Activated naive CD8-positive, alpha-beta T cell (primary cell): Measurements from ENCODE around the gene ZDHHC24.
"Not testable (repeated sequence)": the region's sequence is repeated elsewhere in the genome, so short reads cannot be mapped to it uniquely, and the experiment has no call there.

Experiments used
- H3K27ac Mint-ChIP-seq: one replicate; pipeline ENCODE4 v1.8.0; 2021; ENCODE audit warnings: mixed read lengths
- H3K27me3 Mint-ChIP-seq: one replicate; pipeline ENCODE4 v1.8.0; 2021; ENCODE audit warnings: mixed read lengths
- H3K36me3 Mint-ChIP-seq: one replicate; pipeline ENCODE4 v1.8.0; 2021; ENCODE audit warnings: mixed read lengths
- H3K4me1 Mint-ChIP-seq: one replicate; pipeline ENCODE4 v1.8.0; 2021; ENCODE audit warnings: low read depth, mixed read lengths
- H3K4me3 Mint-ChIP-seq: one replicate; pipeline ENCODE4 v1.8.0; 2021; ENCODE audit warnings: mild to moderate bottlenecking, mixed read lengths
- H3K9me3 Mint-ChIP-seq: one replicate; pipeline ENCODE4 v1.8.0; 2021; ENCODE audit warnings: low read depth, mixed read lengths

The ZDHHC24 gene, protein sequence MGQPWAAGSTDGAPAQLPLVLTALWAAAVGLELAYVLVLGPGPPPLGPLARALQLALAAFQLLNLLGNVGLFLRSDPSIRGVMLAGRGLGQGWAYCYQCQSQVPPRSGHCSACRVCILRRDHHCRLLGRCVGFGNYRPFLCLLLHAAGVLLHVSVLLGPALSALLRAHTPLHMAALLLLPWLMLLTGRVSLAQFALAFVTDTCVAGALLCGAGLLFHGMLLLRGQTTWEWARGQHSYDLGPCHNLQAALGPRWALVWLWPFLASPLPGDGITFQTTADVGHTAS

DNA sequence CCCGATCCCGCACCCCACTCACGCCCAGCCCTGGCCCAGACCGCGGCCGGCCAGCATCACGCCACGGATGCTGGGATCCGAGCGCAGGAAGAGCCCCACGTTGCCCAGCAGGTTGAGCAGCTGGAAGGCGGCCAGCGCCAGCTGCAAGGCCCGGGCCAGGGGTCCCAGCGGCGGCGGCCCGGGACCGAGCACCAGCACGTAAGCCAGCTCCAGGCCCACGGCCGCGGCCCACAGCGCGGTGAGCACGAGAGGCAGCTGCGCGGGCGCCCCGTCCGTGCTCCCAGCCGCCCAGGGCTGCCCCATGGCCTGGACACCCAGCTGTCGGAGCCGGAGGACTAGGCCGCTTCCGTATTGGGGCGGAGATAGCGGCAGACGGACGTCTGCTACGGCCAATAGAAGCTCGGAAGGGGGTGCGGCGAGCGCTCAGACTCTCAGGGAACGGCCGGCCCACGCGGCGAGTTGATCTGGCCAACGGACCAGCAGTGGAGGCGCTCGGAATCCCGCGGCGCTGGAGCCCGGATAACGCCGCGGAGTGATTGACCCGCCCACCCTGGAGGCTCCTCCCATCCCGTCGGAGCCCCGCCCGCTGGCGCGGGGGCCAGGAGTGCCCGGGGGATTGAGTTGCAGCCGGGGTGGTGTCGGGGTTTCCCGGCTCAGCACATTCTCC is at the start of gene ZDHHC24:
ZDHHC24 (minus strand) TSS at position 348 of the 667 bp plus-strand sequence; CDS start at position 303, 45 bp downstream.
- H3K9me3 Mint-ChIP-seq, result no peaks in the 10 kb centered on the region
- peak within 1 kb of the TSS; percentile 90 for H3K4me3 Mint-ChIP-seq

DNA sequence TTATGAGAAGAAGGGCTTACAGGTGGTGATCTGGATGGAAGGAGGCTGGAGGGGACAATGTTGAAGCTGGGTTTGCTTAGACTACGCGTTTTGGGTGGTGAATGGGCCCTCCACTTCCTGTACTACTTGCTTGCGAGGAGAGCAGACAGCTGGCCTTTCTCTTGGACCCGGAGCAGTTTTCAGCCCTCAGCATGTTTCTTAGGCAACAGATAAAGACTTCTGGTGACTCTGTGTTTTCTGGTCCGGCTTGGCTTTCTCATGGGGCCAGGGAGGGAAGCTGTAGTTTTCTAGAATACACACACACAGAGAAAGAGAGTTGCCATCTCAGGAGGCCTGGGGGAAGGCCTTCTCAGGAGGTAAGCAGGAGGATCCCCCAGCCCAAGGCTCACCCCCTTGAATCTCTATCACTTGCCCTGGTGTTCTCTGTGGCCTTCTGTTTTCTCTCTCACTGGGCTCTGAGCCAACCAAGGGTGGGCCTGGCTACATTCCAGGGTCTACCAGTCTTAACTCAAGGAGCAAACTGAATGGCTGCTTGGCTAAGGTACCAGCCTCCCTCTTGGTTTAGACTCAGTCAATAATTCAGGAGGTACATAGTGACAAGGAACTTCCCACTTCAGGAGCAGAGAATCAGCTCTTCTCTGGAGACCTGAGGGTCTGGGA is 49.5 kb upstream of the ZDHHC24 start:
- Mint-ChIP-seq H3K27ac (peak overlapping the region; percentile 92), H3K36me3 (no peaks in the 10 kb centered on the region), H3K4me1 (peaks cover 38% of the 10 kb centered on the region), H3K4me3 (peak overlapping the region; percentile 76), H3K27me3 (no peaks in the 10 kb centered on the region), H3K9me3 (no peaks in the 10 kb centered on the region)

More for the DNA sequence above, at the start of gene ZDHHC24:
- H3K27me3 Mint-ChIP-seq, result no peaks in the 10 kb centered on the region
- peak within 1 kb of the TSS; percentile 89 for H3K27ac Mint-ChIP-seq
- no peaks in the 10 kb centered on the region for H3K36me3 Mint-ChIP-seq
- H3K4me1 Mint-ChIP-seq, result peaks cover 22% of the 10 kb centered on the region

DNA sequence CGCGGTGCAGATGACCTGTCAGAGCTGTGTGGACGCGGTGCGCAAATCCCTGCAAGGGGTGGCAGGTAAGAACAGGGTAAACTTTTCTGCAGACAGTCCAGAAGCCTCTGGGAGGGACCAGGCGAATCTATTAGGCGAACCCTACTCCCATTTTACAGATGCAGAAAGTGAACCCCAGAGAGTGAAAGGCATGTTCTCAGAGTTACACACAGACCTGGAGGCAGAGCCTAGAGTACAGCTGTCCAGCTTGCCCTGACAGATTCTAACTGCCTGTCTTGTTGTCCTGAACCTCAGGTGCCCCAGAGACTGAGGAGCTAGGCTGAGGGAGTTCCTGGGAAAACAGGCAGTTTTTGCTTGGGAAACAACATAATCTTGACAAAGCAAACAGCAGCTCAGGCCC is 47.8 kb upstream of the ZDHHC24 start:
- Mint-ChIP-seq H3K4me3 (peak overlapping the region; percentile 100), H3K9me3 (no peaks in the 10 kb centered on the region), H3K4me1 (peaks cover 38% of the 10 kb centered on the region), H3K36me3 (no peaks in the 10 kb centered on the region), H3K27ac (peak overlapping the region; percentile 99), H3K27me3 (no peaks in the 10 kb centered on the region)

DNA sequence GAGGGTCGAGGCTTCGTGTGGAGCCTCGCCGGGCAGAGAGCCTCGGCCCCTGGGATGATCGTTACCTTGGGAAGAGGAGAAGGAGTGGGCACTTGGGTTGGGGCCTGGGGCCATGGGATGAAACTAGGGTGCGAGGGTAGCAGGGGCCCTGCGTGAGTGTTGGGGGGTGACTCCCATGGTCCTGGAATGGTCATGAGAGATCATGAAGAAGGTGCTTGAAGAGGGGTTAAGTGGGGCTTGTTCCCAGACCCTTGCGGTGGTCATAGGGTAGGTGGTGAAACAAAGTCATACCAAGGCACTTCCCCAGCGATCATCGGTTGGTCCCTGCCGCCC is 47.4 kb upstream of the ZDHHC24 start:
- H3K36me3 Mint-ChIP-seq, result no peaks in the 10 kb centered on the region
- no peaks in the 10 kb centered on the region for H3K27me3 Mint-ChIP-seq
- peak overlapping the region; percentile 100 for H3K4me3 Mint-ChIP-seq
- H3K27ac Mint-ChIP-seq, result peak overlapping the region; percentile 99
- peaks cover 38% of the 10 kb centered on the region for H3K4me1 Mint-ChIP-seq
- no peaks in the 10 kb centered on the region for H3K9me3 Mint-ChIP-seq

DNA sequence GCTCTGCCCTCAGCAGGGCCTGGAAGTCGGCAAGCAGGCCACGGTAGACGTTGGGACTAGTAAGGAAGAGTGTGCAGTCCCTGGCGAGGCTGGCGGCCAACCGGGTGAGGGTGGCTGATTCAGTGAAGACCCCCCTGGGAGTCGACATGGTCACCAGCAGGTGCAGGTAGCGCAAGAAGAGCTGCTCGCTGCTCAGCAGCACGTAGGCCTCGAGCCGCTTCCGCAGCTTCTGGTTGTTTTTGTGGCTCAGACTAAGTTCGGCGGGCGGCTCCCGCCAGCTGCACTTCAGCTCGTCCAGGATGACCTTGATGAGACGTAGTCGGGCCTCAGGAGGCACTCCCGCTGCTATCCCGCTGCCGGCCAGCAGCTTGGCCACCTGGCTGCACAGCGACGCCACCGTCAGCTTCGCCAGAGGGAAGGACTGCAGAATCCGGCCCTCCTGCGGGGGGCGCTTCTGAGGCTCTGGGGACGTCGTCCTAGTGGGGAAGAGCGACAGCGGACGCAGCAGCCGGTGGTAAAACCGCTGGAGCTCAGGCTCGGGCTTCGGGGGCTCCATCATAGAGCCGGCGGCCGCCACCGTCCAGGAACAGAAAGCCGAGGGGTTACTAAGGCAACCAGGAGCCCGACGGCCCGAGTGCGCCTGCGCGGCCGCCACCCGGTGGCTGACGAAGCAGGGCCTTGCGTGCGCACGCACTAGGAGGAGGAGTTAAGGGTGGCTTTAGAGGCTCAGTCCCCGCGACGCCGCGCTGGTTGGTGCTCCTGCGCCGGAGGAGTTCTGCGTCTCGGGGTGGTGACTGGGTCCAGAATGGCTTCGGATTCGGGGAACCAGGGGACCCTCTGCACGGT is 46.8 kb upstream of the ZDHHC24 start, which contains the start of the genes CCDC87 and CCS:
CCDC87 (minus strand) TSS at position 607 of the 846 bp plus-strand sequence; CDS start at position 559, 48 bp downstream.
CCS (plus strand) TSS at position 729 of the 846 bp plus-strand sequence; CDS start at position 806, 77 bp downstream.
- Mint-ChIP-seq H3K27me3 (no peaks in the 10 kb centered on the region), H3K9me3 (no peaks in the 10 kb centered on the region), H3K27ac (peak within 1 kb of the TSS; percentile 99), H3K36me3 (no peaks in the 10 kb centered on the region), H3K4me1 (peaks cover 37% of the 10 kb centered on the region), H3K4me3 (peak within 1 kb of the TSS; percentile 100)

DNA sequence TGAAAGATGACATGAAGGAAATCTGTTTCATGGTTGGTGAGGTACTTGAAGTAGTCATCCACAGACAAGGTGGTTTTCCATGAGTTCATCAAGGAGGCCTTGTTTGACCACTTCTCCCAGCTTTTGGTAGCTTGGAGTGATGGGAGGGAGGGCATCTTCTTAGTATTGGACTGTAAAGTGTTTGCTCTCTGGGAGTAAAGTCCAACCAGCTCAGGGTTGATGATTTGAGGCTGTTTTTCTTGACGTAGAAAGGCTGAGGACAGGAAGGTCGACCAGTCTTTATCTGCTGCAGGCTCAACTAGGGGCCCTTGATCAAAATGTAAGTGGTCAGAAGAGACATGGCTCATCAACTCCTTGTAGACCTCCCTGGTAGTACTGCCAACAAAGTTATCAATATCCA is 45.3 kb upstream of the ZDHHC24 start:
- Mint-ChIP-seq H3K4me3 (no peak overlapping the region), H3K4me1 (peaks cover 33% of the 10 kb centered on the region), H3K27ac (no peak overlapping the region), H3K27me3 (no peaks in the 10 kb centered on the region), H3K9me3 (no peaks in the 10 kb centered on the region), H3K36me3 (no peaks in the 10 kb centered on the region)

DNA sequence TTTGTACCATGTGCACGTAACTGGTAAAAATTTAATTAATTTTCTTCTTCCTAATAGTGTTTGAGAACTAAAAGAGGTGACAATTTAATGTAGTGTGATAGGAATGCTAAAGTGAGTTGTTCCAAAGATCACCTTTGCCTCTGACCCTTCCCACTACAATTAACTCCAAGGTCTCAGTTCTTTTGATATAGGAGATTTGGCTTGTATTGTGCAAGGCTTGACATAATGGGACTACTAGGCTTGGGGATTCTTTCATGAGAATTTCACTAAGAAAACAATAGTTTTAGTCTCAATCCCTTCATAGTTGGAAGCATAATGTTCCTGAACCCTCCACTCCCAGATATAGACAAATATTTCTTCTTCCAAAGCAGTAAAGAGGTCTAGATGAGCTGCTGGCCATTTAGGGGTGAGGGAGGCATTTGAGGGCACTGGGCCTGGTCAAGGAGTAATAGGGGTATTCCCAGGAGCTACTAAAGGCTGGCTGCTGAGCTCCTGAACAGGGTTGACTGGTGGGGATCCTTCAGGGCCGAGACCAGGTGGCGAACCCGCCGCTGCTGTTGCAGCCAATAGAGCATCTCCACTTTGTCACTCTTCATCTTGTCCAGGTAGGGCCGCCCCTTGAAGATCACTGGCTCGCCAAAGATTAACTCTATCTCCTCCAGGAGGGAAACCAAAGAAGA is 44.3 kb upstream of the ZDHHC24 start:
- Mint-ChIP-seq H3K27me3 (no peaks in the 10 kb centered on the region), H3K9me3 (no peaks in the 10 kb centered on the region), H3K27ac (no peak overlapping the region), H3K36me3 (no peaks in the 10 kb centered on the region), H3K4me1 (peaks cover 24% of the 10 kb centered on the region), H3K4me3 (no peak overlapping the region)

DNA sequence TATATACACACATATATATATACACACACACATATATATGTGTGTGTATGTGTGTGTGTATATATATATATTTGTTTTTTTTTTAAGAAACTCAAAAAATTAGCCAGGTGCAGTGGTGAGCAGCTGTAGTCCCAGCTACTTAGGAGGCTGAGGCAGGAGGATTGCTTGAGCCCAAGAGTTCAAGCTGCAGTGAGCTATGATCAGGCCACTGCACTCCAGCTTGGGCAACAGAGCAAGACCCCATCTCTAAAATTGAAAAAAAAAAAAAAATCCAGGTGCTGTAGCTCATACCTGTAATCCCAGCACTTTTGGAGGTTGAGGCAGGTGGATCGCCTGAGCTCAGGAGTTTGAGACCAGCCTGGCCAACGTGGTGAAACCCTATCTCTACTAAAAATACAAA is 43.5 kb upstream of the ZDHHC24 start:
- H3K27ac Mint-ChIP-seq, H3K9me3 Mint-ChIP-seq, H3K4me3 Mint-ChIP-seq, H3K36me3 Mint-ChIP-seq, H3K27me3 Mint-ChIP-seq: not testable (repeated sequence)
- H3K4me1 Mint-ChIP-seq, result peaks cover 15% of the 10 kb centered on the region

DNA sequence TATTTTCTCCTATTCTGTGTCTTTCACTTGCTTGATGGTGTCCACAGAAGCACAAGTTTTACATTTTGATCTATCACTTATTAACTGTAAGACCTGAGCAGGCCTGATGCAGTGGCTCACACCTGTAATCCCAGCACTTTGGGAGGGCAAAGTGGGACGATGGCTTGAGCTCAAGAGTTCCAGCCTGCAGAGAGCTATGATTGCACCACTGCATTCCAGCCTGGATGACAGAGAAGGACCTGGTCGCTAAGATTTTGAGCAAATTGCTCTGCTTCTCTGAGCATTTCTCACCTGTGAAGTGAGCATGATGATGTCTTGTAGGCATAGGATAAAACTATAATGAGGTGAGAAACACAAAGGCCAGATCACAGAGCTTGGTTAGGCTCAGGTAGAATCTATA is 40.3 kb upstream of the ZDHHC24 start:
- Mint-ChIP-seq H3K36me3 (peaks cover 2% of the 10 kb centered on the region), H3K27me3 (no peaks in the 10 kb centered on the region), H3K4me1 (no peaks in the 10 kb centered on the region), H3K4me3 (no peak overlapping the region), H3K9me3 (no peaks in the 10 kb centered on the region), H3K27ac (no peak overlapping the region)

DNA sequence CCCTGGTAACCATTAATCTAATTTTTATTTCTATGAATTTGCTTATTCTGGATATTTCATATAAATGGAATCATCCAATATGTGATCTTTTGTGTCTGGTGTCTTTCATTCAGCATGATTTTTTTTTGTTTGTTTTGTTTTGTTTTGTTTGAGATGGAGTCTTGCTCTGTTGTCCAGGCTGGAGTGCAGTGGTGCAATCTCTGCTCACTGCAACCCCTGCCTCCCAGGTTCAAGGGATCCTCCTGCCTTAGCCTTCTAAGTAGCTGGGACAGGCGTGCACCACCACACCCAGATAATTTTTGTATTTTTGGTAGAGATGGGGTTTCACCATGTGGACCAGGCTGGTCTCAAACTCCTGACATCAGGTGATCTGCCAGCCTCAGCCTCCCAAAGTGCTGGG is 39.6 kb upstream of the ZDHHC24 start:
- H3K4me1 Mint-ChIP-seq, H3K27ac Mint-ChIP-seq, H3K9me3 Mint-ChIP-seq, H3K27me3 Mint-ChIP-seq, H3K36me3 Mint-ChIP-seq, H3K4me3 Mint-ChIP-seq: not testable (repeated sequence)

DNA sequence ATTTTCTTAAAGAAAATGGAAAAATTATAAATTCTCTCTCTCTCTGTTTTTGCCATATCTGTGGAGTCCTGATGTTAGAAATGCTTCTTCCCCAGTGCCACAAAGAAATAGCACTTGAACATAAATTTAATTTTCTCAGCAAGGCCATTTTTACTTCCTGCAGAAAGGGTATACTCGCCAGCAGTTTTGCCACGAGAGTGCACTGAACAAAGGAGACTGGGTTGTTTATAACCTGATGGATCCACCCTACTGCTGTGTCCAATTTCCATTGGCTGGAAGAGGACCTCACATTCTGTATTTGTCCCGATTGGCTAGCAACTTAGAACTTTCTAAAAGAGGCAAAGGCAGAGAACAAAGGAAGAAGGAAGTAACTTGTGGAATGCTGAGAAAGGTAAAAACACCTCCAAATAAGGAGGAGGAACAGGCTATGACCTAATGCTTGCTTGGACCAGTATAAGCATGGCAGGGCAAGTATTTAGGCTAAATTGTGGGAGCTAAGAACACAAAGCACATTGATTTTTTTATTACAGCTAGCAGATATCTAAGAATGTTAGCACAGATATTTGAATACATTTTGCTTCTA is 36.8 kb upstream of the ZDHHC24 start:
- not testable (repeated sequence) for H3K27me3 Mint-ChIP-seq, H3K4me3 Mint-ChIP-seq, H3K4me1 Mint-ChIP-seq, H3K9me3 Mint-ChIP-seq, H3K36me3 Mint-ChIP-seq, H3K27ac Mint-ChIP-seq

DNA sequence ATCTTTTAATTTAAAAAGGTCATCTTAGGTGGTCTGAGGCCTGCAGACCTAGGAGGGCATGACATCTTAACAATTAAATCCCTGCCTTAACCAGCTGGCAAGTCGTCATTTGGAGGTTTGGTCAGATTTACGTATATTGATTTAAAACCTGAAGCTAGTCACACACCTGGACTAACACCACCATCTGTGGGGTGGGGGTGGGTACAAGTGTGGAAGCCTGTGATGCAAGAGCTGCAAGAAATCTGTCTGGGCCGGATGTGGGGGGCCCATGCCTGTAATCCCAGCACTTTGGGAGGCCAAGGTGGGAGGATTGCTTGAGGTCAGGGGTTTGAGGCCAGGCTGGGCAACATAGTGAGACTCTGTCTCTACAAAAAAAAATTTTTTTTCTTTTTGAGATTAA is 35.4 kb upstream of the ZDHHC24 start:
- peaks cover 10% of the 10 kb centered on the region for H3K4me1 Mint-ChIP-seq
- H3K27ac Mint-ChIP-seq, result no peak overlapping the region
- H3K27me3 Mint-ChIP-seq, result peaks cover 2% of the 10 kb centered on the region
- no peaks in the 10 kb centered on the region for H3K9me3 Mint-ChIP-seq
- H3K36me3 Mint-ChIP-seq, result peaks cover 2% of the 10 kb centered on the region
- no peak overlapping the region for H3K4me3 Mint-ChIP-seq

DNA sequence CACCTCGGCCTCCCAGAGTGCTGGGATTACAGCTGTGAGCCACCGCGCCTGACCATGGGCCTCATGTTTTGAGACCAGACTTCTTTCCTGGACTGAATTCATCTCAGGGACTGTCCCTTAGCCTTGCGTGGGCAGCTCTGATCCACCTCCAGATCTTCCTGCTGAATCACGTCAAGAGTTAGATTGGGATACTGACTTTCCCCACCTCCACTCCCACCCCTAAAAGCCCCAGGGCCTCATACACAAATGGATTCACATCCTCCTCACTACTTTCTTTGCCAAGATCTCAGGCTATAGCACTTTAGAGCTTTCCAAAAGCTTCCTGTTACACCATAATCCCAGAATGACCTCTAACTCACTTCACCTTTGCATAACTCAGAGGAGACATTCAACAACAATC is 35.0 kb upstream of the ZDHHC24 start:
- Mint-ChIP-seq H3K36me3 (peaks cover 2% of the 10 kb centered on the region), H3K27ac (no peak overlapping the region), H3K9me3 (no peaks in the 10 kb centered on the region), H3K27me3 (peaks cover 2% of the 10 kb centered on the region), H3K4me3 (no peak overlapping the region), H3K4me1 (peaks cover 10% of the 10 kb centered on the region)

DNA sequence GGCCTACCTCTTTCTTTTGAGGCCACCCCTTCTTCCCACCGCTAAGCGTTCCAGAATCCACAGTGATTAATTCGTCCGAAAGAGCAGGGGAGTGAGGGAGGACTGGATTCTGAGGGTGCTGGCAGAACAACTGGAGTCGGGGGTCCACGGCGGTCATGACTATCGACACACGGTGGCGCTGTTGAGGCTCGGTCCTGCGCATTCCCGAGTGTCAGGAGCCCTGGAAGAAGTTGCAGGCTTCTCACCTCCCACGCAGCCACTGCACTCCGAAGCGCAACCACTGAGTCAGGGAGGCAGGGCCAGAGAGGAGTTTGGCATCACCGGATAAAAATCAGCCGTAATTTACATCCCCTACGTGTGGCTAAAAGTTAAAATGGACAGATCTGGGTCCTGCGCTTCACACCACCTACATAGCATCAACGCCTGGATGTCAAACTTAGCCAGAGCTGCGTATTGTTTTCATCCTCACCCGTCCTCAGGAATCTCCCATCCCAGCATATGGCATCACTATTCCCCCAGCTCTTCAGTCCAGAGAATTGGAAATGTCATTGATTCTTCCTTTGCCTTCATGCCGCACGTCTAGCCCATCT is 33.3 kb upstream of the ZDHHC24 start:
- peak overlapping the region; percentile 30 for H3K4me3 Mint-ChIP-seq
- peaks cover 2% of the 10 kb centered on the region for H3K36me3 Mint-ChIP-seq
- no peaks in the 10 kb centered on the region for H3K9me3 Mint-ChIP-seq
- H3K27ac Mint-ChIP-seq, result no peak overlapping the region
- H3K4me1 Mint-ChIP-seq, result peaks cover 10% of the 10 kb centered on the region
- peaks cover 2% of the 10 kb centered on the region for H3K27me3 Mint-ChIP-seq
